HepG2 (cell line): ENCODE results near the gene YY1. TPM values are rescaled to one million over a fixed set of nuclear protein-coding genes. Genes with fewer than 3 reads are reported as not detected.

Experiments
- BHLHE40 ChIP-seq: IDR thresholded peaks from 2 replicates; pipeline ENCODE4 v1.6.1; 2011; ENCODE audit warnings: low read length, improper control_type of control experiment
- BORCS8-MEF2B ChIP-seq: sonication (generic); formaldehyde crosslinking; IDR thresholded peaks from 2 replicates; pipeline ENCODE4 v1.8.0; 2022; ENCODE audit warnings: mild to moderate bottlenecking, missing genetic modification reagents
- FOXO1 ChIP-seq: sonication (generic); formaldehyde crosslinking; IDR thresholded peaks from 2 replicates; pipeline ENCODE4 v1.4.0; 2020; ENCODE audit warnings: missing genetic modification reagents
- HDAC2 ChIP-seq: sonication (generic); formaldehyde crosslinking; IDR thresholded peaks from 2 replicates; pipeline ENCODE4 v1.4.0; 2020; ENCODE audit warnings: missing genetic modification reagents
- HDAC6 ChIP-seq: fragments of 200-600 bp; sonication (generic); IDR thresholded peaks from 2 replicates; pipeline ENCODE4 v1.7.0; 2017; ENCODE audit warnings: mild to moderate bottlenecking, antibody characterized with exemption, low read length, low read depth
- HNF4G ChIP-seq, 2 experiments: sonication (generic) in 1 of 2; formaldehyde crosslinking in 1 of 2; IDR thresholded peaks; 2 replicates each; pipeline versions ENCODE4 v1.4.0 to v1.6.1; 2011 to 2020; ENCODE audit warnings: borderline replicate concordance in 2 of 2, low read depth in 2 of 2, mild to moderate bottlenecking in 2 of 2, low read length in 1 of 2, missing genetic modification reagents in 1 of 2, moderate library complexity in 1 of 2
- KLF15 ChIP-seq: sonication (generic); formaldehyde crosslinking; IDR thresholded peaks from 2 replicates; pipeline ENCODE4 v1.8.1; 2023; ENCODE audit warnings: borderline replicate concordance, mild to moderate bottlenecking, inconsistent platforms, missing genetic modification reagents, mixed read lengths
- KMT2A ChIP-seq: sonication (generic); formaldehyde crosslinking; IDR thresholded peaks from 2 replicates; pipeline ENCODE4 v1.4.0; 2020; ENCODE audit warnings: missing genetic modification reagents
- MAFK ChIP-seq, 2 experiments: IDR thresholded peaks in 1 of 2; conservative IDR thresholded peaks in 1 of 2; 2 replicates each; pipeline ENCODE4 v1.6.1; 2011; ENCODE audit warnings: improper control_type of control experiment in 2 of 2, low read length in 2 of 2
- MYC ChIP-seq: sonication (generic); formaldehyde crosslinking; IDR thresholded peaks from 2 replicates; pipeline ENCODE4 v1.9.0; 2021; ENCODE audit warnings: missing genetic modification reagents, borderline replicate concordance
- POLR2A ChIP-seq, 2 experiments: IDR thresholded peaks; 2 replicates each; pipeline ENCODE4 v1.6.1; 2011; ENCODE audit warnings: low read depth in 2 of 2, low read length in 2 of 2, mild to moderate bottlenecking in 1 of 2, moderate library complexity in 1 of 2; ENCODE audit not compliant: insufficient read depth in 1 of 2
- SALL2 ChIP-seq: sonication (generic); formaldehyde crosslinking; IDR thresholded peaks from 2 replicates; pipeline ENCODE4 v1.8.1; 2023; ENCODE audit warnings: mild to moderate bottlenecking, missing genetic modification reagents, inconsistent platforms
- SAP130 ChIP-seq: IDR thresholded peaks from 2 replicates; pipeline ENCODE4 v1.6.1; 2016; ENCODE audit warnings: low read depth
- SCMH1 ChIP-seq: sonication (generic); formaldehyde crosslinking; IDR thresholded peaks from 2 replicates; pipeline ENCODE4 v1.9.0; 2021; ENCODE audit warnings: missing genetic modification reagents, mild to moderate bottlenecking, borderline replicate concordance
- SPEN ChIP-seq: sonication (generic); formaldehyde crosslinking; IDR thresholded peaks from 2 replicates; pipeline ENCODE4 v1.5.1; 2020; ENCODE audit warnings: low read depth, mild to moderate bottlenecking, missing genetic modification reagents
- TARDBP ChIP-seq: sonication (generic); formaldehyde crosslinking; IDR thresholded peaks from 2 replicates; pipeline ENCODE4 v1.8.0; 2022; ENCODE audit warnings: mild to moderate bottlenecking, missing genetic modification reagents
- YEATS4 ChIP-seq: sonication (generic); formaldehyde crosslinking; IDR thresholded peaks from 2 replicates; pipeline ENCODE4 v1.4.0; 2020; ENCODE audit warnings: missing genetic modification reagents, borderline replicate concordance
- ZNF331 ChIP-seq: sonication (generic); formaldehyde crosslinking; IDR thresholded peaks from 2 replicates; pipeline ENCODE4 v1.4.0; 2020; ENCODE audit warnings: missing genetic modification reagents
- ZNF574 ChIP-seq: sonication (generic); formaldehyde crosslinking; IDR thresholded peaks from 2 replicates; pipeline ENCODE4 v1.4.0; 2020; ENCODE audit warnings: missing genetic modification reagents
- ZNF670 ChIP-seq: sonication (generic); formaldehyde crosslinking; IDR thresholded peaks from 2 replicates; pipeline ENCODE4 v1.8.0; 2022; ENCODE audit warnings: mild to moderate bottlenecking, missing genetic modification reagents, borderline replicate concordance
- ZNF687 ChIP-seq: sonication (generic); formaldehyde crosslinking; IDR thresholded peaks from 2 replicates; pipeline ENCODE4 v1.5.1; 2020; ENCODE audit warnings: mild to moderate bottlenecking, missing genetic modification reagents, moderate library complexity
- polyA plus RNA-seq, 8 experiments: library from polyadenylated mRNA; depleted of rRNA in 3 of 8; stranded (reverse) in 7 of 8; unstranded in 1 of 8; fragments of >200 nt; fragmentation: Illumina TruSeq in 4 of 8; extraction: Trizol in 4 of 8; gene quantifications; 2 replicates each; pipeline versions ENCODE4 v1.2.1 to v1.2.3, GENCODE V29; 2011 to 2016; ENCODE audit warnings: low read depth in 4 of 8, missing spikeins in 1 of 8, mixed read lengths in 1 of 8; ENCODE audit not compliant: insufficient read depth in 1 of 8
- total RNA-seq, 5 experiments: library from RNA; depleted of rRNA; stranded (reverse); fragments of >200 nt; fragmentation: Illumina TruSeq; extraction: Trizol; gene quantifications; 2 replicates each; pipeline ENCODE4 v1.2.3, GENCODE V29; 2016; ENCODE audit warnings: low read depth in 1 of 5
- TF ChIP-seq, protein P1 (sequence below): IDR thresholded peaks from 2 replicates; pipeline ENCODE4 v1.6.1; 2016; ENCODE audit warnings: missing genetic modification reagents, missing compliant biosample characterization

The YY1 gene
- total and polyA plus RNA-seq, 2 of the 13 experiments (the other 11 are each of a cell fraction or from before 2014, with no cell fraction given): 29.4 to 68.1 TPM

DNA sequence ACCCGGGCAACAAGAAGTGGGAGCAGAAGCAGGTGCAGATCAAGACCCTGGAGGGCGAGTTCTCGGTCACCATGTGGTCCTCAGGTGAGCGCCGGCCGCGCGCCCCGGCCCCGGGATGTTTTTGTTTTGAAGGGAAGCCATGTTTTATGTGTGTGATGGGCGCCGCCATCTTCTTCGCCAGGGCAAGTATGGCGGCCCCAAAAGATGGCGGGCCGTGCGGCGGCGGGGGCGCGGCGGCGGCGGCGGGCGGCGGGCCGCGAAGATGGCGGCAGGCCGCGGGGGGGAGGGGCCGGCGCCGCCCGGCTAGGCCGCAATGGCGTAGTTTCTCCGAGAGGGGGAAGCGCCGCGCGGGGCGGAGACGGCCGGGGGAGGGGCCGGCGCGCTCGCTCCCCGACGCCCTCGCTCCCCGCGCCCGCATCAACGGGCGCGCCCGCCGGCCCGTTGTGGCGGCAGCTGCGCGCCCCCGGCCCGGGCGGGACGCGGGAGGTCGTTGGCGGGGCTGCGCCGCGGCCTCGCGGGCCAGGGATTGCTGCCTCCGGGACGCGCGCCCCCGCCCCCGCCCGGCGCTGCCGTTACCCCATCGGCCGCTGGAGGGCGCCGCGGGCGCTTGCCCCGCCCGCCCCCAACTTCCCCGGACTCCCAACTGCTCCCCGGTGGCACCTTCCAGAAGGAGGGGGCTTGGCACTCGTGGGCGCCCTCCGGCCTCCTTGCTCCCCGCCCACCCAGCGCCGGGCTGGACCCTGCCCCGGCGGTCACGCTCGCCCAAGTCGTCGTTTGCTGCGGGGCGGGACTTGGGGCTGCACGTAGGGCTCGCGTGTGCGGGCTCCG is 1.1 kb downstream of the YY1 start (continued):
- TF ChIP-seq HNF4G (IDR thresholded peaks at IDR 0.05; ENCODE audit: borderline replicate concordance, low read depth, low read length) (peak; percentile 15; the same call in 1 of the 2 replicates), HNF4G (CRISPR knock-in tag; IDR thresholded peaks at IDR 0.05; ENCODE audit: borderline replicate concordance, low read depth) (peak; percentile 65; the same call in 1 of the 2 replicates), SPEN (CRISPR knock-in tag) (peak; percentile 54; the same call in 1 of the 2 replicates), BORCS8-MEF2B (CRISPR knock-in tag) (0 out of 2 replicates have a peak, but pooled peaks have one; percentile 47), YEATS4 (CRISPR knock-in tag) (peak; percentile 13), MAFK (conservative IDR thresholded peaks at IDR 0.05 in 1 of 2, IDR thresholded peaks at IDR 0.05 in 1 of 2; ENCODE audit: low read length in 2 of 2) (no peak), ZNF670 (CRISPR knock-in tag) (no peak), ZNF331 (0 out of 2 replicates have a peak, but pooled peaks have one; percentile 22), ZNF687 (CRISPR knock-in tag) (peak; percentile 92), SALL2 (CRISPR knock-in tag) (0 out of 2 replicates have a peak, but pooled peaks have one; percentile 32), HDAC2 (CRISPR knock-in tag) (peak; percentile 59; the same call in 1 of the 2 replicates), KMT2A (peak; percentile 79; the same call in 1 of the 2 replicates), BHLHE40 (peak; percentile 44), KLF15 (CRISPR knock-in tag) (no peak), MYC (CRISPR knock-in tag) (peak; percentile 71; the same call in 1 of the 2 replicates), SAP130 (CRISPR knock-in tag) (peak; percentile 86), ZNF574 (CRISPR knock-in tag) (peak; percentile 33; the same call in 1 of the 2 replicates), TARDBP (CRISPR knock-in tag) (no peak), SCMH1 (CRISPR knock-in tag) (no peak), HDAC6 (no peak), POLR2A (IDR thresholded peaks at IDR 0.05; ENCODE audit: insufficient read depth in 1 of 2, low read depth in 2 of 2, low read length in 2 of 2) (peak in 1 of 2 experiments; percentile 25; a peak in 1 of 4 replicates), FOXO1 (no peak)
- TF ChIP-seq, protein P1, sequence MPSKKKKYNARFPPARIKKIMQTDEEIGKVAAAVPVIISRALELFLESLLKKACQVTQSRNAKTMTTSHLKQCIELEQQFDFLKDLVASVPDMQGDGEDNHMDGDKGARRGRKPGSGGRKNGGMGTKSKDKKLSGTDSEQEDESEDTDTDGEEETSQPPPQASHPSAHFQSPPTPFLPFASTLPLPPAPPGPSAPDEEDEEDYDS (CRISPR knock-in tag): peak; percentile 42; the same call in 1 of the 2 replicates
